HG03378 (cell line): ENCODE results near the gene RAP1A.

ENCODE experiments used
- ATAC-seq: cut with Tn5 transposase; IDR thresholded peaks from one replicate; pipeline ENCODE4 v1.9.1; 2021; ENCODE audit warnings: mild to moderate bottlenecking, moderate library complexity; ENCODE audit not compliant: unreplicated experiment

The RAP1A gene

DNA sequence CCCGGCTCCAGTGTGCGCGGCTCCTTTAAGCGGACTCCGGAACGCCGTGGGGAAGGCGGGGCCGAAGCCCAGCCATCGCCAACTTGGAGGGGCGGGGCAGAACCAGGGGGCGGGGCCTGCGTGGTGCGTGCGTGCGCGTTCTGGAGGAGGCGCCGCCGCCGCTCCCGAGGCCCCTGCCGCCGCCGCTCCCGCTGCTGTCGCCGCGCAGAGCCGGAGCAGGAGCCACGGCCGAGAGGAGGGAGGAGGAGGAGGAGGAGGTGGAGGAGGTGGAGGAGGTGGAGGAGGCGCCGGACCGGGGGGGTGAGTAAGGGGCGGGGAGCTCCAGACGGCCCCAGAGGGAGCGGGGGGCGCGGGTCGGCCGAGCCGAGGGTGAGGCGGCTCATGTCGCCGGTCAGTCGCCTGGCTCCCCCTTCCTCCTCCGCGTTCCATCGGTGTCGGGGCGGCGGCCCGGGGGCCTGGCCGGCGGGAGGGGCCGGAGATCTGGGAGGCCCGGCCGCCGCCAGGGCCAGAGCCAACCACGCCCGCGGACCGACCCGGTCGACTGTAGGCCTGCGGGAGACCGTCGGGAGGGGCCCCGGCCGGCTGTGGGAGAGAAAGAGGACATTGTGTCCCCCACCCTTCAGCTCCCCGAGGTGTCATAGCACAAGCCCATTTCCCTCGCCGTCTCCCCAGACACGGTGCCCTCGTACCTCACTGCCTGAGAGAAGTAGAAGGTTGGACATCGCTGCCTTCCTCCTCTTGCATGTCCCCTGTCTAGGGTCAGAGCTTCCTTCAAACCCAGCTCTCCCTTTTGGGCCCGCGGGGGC lies at the start of gene RAP1A:
TSS of gene RAP1A (plus strand) at position 155 of the 806 bp plus-strand sequence. CDS start 71,572 bp downstream, outside the sequence.
- ATAC-seq: no peak

DNA sequence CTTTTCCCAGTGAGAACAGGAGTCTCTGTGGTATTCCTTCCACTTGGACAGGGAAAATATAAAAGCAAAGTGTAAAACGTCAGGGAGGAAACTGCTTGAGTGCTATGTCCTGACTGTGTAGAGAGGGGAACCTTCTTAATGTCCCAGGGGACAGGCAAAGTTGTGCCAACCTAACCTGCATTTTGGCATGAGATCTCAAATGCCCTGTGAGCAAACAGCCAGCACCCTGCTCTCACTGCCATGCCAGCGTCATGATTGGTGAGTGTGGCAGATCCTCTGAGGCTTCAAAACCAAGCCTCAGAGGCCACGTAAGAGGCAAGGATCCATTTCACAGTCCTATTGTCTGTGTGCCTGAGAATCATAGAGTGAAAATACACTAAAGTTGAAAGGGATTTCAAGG lies 49.7 kb upstream of the RAP1A start:
- ATAC-seq: no peak

DNA sequence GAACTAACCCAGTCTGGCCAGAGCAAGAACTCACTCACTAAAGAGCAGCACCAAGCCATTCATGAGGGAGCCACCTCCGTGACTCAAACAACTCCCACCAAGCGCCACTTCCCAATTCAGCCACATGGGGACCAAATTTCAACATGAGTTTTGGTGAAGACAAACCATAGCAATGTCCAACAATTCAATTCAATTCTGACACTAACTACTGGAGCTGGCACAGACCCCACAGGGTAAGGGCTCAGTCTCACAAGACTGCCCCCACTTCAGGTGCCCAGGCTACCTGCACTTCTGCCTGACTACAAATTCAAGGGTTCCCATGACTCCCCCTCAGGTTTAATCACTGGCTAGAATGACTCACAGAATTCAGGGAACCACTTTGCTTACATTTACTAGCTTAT lies 48.8 kb upstream of the RAP1A start:
- ATAC-seq: peak; percentile 50

DNA sequence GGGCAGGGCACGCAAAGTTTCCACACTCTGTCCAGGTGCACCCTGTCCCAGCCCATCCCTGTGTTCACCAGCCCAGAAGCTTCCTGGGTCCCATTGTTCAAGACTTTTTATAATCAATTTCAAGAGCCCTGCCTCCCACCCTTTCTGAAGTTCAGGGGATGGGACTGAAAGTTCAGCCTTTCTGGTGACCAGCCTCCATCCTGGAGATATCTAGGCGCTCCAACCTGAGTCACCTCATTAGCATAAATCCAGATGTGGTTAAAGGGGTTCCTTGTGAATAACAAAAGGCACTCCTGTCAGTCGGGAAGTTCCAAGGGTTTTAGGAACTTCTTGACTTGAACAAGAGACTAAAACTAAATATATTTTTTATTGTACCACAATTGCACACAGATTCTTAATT lies 48.4 kb upstream of the RAP1A start:
- no peak for ATAC-seq

DNA sequence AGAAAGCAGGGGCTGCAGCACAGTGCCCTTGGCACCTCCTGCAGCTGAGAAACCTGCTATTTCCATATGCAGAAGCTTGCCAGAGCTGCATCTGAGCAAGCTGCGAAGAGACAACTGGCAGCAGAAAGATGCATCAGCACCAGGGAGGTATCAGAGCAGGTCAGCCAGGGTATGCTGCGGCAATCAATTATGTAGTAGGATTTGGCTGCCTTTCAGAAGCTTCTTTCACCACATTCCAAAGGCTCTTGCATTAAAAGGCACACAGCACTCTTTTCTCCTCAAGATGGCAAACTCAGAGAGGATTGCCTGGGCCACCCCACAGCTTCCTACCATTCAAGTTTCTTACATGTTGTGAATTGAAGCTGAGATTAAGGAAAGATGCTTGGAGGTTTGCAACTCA lies 47.6 kb upstream of the RAP1A start:
- no peak for ATAC-seq

DNA sequence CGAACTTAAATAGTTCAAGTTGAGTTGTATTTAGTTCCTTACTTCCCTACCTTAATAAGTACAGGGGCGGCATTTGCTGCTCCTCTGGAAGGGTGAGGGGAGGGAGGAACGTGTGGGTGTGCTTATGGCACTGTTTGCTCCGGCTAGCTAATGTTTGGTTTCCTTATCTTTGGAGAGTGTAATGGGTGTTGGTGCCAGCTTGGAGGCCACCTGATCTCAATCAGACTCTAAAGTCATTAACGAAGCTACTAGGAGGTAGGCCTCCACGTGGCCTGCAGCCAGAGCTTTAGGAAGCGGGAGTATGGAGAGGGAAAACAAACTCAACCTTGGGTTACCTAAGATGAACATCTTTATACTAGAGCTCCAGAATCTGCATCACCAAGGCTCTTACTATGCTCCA lies 43.0 kb upstream of the RAP1A start:
- ATAC-seq: no peak

DNA sequence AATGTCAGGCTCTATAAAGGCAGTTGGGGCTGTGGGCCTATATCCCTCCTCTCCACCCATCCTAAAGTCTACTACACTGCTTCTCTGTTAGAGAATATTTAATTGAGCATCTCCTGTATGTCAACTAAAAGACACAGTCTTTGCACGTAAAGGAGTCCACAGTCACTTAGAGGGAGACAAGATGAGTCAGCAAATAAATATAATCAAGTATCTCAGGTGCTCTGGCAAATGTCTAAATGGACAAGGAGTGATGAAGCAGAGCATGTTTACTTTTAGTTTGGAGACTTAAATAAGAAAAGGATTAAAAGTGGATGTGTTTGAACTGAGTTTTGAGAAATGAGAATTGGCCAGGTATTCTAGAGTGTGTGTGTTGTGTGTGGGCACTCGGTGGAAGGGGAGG lies 41.8 kb upstream of the RAP1A start:
- ATAC-seq: no peak

DNA sequence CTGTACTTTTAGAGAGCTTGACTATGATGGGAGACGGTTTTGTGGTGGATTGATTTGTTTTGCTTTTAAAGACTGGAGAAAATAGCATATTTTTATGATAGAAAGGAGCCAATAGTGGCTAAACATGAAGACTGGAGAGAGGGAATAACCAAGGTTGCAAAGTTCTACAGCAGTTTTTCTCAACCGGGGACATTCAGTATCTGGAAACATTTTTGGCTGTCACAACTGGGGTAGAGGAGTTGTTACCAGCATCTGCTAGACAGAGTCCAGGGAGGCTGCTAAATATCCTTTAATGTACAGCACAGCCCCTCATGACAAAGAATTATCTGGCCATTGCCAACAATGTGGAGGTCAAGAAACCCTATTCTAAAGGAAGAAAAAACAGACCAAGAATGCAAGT lies 38.4 kb upstream of the RAP1A start:
- ATAC-seq: no peak

DNA sequence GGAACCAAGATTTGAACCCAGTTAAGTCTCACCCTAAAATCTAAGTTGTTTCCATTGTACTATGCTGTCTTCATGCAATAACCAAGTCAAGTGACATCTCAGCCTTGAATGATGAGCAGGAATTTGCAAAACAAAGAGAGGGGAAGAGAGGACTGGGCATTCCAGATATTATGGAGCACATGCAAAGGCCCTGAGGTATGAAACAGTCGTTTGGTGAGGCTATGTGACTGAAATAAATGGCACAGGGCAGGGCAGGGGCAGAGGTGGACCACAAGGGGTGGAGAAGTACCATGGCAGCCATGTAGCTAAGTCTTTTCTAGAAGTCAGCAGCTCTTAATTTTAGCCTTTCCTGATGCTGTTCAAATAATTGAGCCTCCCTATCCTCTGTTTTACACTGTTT lies 37.6 kb upstream of the RAP1A start:
- ATAC-seq: no peak

DNA sequence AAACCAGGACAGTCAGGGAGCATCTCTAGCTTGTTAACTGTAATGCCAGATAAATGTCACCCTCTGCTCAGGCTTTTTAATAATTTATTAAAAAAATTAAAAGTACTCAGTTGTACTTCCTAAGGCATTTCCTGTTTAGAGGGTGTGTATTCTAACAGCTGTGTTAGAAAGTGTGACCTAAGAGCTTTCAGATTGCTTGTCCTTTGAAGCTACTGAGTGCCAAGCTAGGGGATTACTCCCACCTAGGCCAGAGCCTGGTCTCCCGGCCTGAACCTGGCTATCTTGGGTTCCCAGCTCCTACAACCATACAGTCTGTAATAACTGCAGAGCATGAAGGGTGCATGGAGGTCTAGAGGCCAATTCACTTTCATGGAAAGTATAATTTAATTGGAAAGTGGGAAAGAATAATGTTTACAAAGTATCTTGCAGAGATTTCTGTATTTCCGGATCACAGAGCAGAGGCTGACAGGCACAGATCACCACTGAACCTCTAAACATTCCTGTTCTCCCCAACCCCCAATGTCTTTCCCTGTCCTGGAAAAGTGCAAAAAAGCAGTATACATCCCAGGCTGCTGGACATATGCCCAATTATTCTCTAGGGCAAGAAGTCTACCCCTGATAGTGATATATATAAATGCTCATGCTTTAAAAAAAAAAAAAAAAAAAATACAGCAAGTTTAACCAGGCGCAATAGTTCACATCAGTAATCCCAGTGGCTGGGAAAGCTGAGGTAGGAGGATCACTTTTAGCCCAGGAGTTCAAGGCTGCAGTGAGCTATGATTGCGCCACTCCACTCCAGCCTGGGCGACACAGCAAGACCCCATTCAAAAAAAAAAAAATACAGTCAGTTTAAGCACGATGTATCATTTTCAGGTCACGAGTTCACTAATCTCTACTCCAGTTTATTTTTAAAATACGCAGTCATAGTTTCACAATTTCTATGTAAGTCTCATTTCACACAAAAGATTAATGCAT lies 36.7 kb upstream of the RAP1A start:
- ATAC-seq: no peak

DNA sequence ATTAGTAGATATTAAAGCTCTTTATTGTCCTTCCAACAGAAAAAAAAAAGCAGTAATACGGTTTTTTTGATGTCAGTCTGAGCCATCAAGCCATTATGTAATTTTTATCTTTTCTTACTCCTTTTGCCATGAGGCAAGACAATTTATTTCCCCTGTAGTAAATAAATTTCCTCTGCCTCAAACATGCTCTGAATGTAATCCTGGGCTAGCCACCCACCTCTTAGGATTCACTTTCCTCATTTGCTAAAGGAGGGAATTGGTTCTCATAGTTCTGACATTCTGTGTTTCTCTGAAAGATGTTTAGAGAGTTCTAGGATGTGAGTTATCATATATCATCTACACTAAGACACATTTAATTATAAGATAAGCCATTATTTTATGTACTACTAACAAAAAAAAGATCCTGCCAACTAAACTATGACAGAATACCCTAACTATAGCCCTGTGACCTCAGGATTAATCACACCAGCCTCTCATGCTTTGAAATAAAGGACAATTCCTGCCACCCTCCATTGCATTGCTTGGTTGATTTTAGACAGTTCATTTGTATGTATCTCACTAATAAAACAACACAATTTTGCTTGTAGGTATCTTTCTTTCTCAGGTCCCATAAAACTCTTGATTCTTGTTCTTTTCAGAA lies 34.0 kb upstream of the RAP1A start:
- ATAC-seq: no peak

DNA sequence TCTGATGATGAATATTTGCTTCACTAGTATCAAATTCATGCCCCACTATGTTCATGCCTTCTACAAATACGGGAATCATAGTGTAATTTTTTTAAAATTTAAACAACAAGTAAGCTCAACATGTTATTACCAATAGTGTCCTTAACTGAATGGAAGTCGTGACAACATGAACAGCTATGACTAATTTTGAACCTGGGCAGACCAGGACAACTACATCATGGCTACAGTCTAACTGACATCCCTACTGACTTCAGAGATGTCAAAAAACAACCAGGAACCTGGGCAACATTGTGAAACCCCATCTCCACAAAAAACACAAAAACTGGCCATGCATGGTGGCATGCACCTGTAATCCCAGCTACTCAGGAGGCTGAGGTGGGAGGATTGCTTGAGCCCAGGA lies 33.5 kb upstream of the RAP1A start:
- no peak for ATAC-seq

DNA sequence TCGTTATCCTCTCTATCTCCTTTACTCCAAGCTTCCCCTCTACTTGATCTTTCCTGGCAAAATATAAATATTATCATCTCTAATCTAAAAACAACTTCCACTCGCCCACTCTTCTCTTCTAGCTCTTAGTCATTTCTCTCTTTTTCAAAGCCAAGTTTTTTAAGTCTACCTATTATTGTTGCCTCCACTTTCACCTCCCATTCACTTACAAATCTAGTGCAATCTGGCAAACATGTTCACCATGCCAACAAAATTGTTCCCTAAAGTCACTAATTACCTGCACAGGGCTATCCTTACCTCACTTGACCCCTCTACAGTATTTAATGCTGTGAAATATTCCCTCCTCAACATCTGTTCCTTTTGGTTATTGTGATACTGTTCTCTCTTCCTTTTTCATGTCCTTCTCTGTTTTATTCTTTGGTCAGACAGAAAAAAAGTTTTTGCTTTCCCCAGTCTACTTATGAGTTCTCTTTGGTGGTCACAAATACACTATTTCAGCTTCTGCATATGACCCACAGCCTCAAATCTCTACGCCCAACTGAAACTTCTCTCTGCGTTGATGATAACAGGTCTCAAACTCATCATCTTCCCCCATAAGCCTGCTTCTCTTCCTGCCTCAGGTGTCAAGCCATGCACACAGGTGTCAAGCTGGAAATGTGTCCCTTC lies 31.9 kb upstream of the RAP1A start:
- no peak for ATAC-seq

DNA sequence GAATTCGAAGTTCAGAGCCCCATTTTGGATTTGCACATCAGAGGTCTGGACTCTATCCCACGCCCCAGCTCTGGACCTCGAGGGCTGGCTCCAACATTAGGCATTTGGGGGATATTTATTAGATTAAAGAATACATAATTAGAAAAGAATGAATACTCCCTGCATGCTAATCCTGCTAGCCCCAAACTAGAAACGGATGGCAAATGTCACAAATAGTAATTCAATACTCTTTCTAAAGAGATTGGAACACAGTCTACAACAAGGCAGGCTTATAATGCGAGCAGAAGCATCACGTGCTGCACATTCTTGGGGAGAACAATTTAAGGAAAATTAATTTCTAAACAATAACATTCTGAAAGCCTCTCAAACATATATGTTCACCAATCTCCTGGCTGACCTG lies 27.7 kb upstream of the RAP1A start:
- ATAC-seq: no peak

DNA sequence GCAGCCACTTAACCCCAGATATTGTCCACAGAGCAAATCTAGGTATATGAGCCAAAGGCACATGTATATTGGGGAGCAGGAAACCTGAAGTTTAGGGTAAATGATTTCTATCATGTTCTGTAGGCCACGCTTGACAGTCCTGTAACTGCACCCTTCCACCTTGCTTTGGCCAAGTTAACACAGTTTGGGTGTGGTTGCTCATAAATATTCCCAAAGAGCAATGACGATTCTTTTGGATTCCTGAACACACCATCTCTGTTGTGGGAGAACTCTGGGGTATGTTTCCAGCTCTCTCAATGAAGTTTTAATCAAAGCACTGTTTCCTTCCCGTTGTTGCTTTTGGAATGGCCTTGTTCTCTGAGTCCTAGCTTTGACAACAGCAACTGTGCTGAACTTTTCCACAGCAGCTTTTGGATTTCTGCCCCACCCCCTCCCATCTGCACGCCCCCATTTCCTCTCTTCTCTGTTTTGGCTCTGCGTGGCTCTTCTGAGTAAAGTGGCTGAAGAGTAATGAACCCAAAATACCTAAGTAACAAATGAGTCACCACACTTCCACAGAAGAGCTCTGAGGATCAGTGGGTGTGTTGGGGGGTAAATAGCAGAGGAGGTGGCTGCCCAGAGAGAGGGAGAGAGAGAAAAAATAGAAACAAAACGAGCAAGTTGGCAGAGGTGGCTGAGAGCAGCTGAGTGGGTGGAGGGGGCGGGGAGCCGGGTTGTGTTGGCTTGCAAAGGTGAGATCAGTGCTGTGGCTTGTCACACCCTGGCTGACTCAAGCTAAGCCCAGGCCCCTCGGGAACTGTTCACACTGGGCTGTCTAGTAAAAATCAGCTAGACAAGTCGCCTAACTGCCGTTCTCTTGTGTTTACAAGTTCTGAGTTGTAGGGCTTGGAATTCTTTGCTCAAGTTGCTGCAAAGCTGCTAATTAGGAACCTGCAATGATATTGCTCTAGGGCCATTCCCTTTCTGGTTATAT lies 26.9 kb upstream of the RAP1A start:
- ATAC-seq: peak; percentile 68

DNA sequence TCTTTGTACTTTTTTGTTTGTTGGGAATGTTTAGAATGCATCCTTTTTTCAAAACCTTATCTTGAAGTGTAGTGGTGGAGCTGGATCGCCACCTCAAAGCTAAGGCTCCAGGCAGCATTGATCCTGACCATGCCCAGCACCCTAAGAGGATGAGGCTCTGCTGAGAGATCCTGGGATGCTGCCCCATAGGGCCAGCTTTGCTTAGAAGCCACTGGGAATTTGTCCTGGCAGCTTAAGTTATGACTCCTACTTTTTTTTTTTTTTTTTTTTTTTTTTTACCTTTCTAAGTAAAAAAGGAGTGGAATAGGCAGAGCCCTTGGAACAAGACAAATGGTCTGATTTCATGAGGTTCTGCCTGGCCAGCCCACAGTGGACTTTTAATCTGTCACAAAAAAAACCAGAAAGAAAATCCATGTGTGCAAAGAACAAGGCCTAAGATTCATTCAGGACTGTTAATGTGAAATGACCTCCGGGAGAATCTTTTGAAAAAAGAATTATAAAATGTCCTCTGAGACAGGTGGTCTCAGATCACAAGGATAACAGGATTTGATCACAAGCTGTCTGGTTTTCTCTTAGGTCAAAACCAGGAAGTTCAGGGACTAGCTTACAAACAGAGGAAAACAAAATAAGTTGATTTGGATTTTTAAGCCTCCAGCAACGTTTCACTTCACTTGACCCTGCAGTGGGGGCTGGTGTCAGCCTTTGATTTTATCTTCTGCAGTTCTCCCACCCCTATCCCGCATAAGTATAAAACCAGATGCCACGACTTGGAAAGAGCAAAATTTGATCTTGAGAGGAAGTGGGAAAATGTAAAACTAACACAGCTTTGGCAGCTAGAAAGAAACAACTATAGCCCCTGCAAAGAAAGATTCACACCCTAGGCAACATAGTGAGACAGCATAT lies 25.9 kb upstream of the RAP1A start:
- no peak for ATAC-seq

DNA sequence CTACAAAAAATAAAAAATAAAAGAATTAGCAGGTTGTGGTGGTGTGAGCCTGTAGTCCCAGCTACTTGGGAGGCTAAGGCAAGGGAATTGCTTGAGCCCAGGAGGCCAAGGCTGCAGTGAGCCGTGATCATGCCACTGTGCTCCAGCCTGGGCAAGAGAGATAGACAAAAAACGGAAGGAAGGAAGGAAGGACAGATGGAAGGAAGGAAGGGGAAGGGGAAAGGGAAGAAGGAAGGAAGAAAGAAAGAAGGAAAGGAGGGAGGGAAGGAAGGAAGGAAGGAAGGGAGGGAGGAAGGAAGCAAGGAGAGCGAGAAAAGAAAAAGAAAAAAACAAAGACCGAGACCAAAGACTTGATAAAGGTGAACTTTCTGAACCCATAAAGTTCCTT lies 25.3 kb upstream of the RAP1A start:
- ATAC-seq: no peak

DNA sequence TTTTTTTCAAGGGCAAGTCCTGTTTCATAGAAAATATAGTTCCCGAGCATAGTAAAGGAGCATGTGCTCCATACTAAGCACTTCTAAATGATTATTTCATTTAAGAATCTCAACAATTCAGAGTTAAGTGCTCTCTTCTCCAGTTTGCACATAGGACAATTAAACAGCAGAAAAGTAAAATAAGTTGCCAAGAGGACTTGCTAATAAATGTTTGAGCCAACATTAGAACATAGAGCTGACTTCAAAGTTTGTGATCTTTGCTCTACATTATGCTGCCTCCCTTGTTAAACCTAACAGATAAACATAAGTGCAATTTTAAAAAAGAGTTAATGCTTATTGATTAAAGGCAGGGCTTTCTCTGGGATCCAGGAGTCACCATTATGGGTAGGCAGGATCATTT lies 23.8 kb upstream of the RAP1A start:
- no peak for ATAC-seq

DNA sequence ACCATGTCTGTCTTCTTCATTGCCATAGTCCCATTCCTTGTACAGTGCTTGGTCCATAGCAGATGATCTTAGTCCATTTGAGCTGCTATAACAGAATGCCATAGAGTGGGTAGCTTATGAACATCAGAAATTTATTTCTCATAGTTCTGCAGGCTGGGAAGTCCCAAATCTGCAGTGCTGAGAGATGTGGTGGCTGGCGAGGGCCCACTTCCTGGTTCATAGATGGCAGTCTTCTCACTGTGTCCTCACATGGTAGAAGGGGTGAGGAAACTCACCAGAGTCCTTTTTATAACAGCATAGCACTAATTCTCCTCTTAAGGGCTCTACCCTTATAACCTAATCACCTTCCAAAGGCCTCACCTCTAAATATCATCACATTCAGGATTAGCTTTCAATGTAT lies 23.1 kb upstream of the RAP1A start:
- no peak for ATAC-seq
